Measurements from ENCODE around the gene PREPL.

Gene PREPL

GRCh38 chr2:44286119-44286883, 75.0 kb downstream of the PREPL start:
- ChIA-PET CTCF (no interaction called here), POLR2A (no interaction called here)
- no peak for DNase-seq (ENCODE audit: extremely low spot score)
- TF ChIP-seq SUZ12 (IDR thresholded peaks at IDR 0.05) (no peak), SP1 (IDR thresholded peaks at IDR 0.05) (no peak), ELF4 (IDR thresholded peaks at IDR 0.05) (no peak), L3MBTL2 (conservative IDR thresholded peaks at IDR 0.05) (no peak), HDGF (IDR thresholded peaks at IDR 0.05; ENCODE audit: borderline replicate concordance) (no peak), LEF1 (IDR thresholded peaks at IDR 0.05; ENCODE audit: borderline replicate concordance) (no peak), NFRKB (IDR thresholded peaks at IDR 0.05) (no peak), ZNF384 (IDR thresholded peaks at IDR 0.05) (no peak), BHLHE40 (IDR thresholded peaks at IDR 0.05; ENCODE audit: borderline replicate concordance) (no peak), FOXA1 (IDR thresholded peaks at IDR 0.05) (no peak), FOXK2 (IDR thresholded peaks at IDR 0.05) (no peak), ARNT (IDR thresholded peaks at IDR 0.05) (no peak), FOXM1 (IDR thresholded peaks at IDR 0.05; ENCODE audit: borderline replicate concordance) (no peak)

- POLR2A ChIA-PET: no interaction called here
- CTCF ChIA-PET: no interaction called here
- TF ChIP-seq BHLHE40 (IDR thresholded peaks at IDR 0.05; ENCODE audit: borderline replicate concordance) (no peak), SUZ12 (IDR thresholded peaks at IDR 0.05) (no peak), FOXM1 (IDR thresholded peaks at IDR 0.05; ENCODE audit: borderline replicate concordance) (no peak), ZNF384 (IDR thresholded peaks at IDR 0.05) (no peak), FOXA1 (IDR thresholded peaks at IDR 0.05) (no peak), ARNT (IDR thresholded peaks at IDR 0.05) (no peak), ELF4 (IDR thresholded peaks at IDR 0.05) (no peak), HDGF (IDR thresholded peaks at IDR 0.05; ENCODE audit: borderline replicate concordance) (no peak), SP1 (IDR thresholded peaks at IDR 0.05) (no peak), TARDBP (IDR thresholded peaks at IDR 0.05) (no peak), NFRKB (IDR thresholded peaks at IDR 0.05) (no peak), PKNOX1 (IDR thresholded peaks at IDR 0.05) (no peak), LEF1 (IDR thresholded peaks at IDR 0.05; ENCODE audit: borderline replicate concordance) (no peak), CTBP1 (IDR thresholded peaks at IDR 0.05; ENCODE audit: borderline replicate concordance) (no peak)
- DNase-seq (ENCODE audit: extremely low spot score): no peak
These were observed 76.1 kb downstream of the PREPL start for GRCh38 chr2:44285174-44285573.

GRCh38 chr2:44283116-44283666, 78.1 kb downstream of the PREPL start:
- ChIA-PET CTCF (no interaction called here), POLR2A (no interaction called here)
- no peak for DNase-seq (ENCODE audit: extremely low spot score)
- TF ChIP-seq HDGF (IDR thresholded peaks at IDR 0.05; ENCODE audit: borderline replicate concordance) (no peak), SUZ12 (IDR thresholded peaks at IDR 0.05) (no peak), ZNF384 (IDR thresholded peaks at IDR 0.05) (no peak), CTBP1 (IDR thresholded peaks at IDR 0.05; ENCODE audit: borderline replicate concordance) (no peak), FOXK2 (IDR thresholded peaks at IDR 0.05) (no peak), PKNOX1 (IDR thresholded peaks at IDR 0.05) (no peak), L3MBTL2 (conservative IDR thresholded peaks at IDR 0.05) (no peak), FOXA1 (IDR thresholded peaks at IDR 0.05) (no peak), ELF4 (IDR thresholded peaks at IDR 0.05) (no peak), FOXM1 (IDR thresholded peaks at IDR 0.05; ENCODE audit: borderline replicate concordance) (no peak), NFRKB (IDR thresholded peaks at IDR 0.05) (no peak), LEF1 (IDR thresholded peaks at IDR 0.05; ENCODE audit: borderline replicate concordance) (no peak), SP1 (IDR thresholded peaks at IDR 0.05) (no peak)

GRCh38 chr2:44280869-44281268, 80.4 kb downstream of the PREPL start:
- DNase-seq (ENCODE audit: extremely low spot score): no peak
- POLR2A ChIA-PET: no interaction called here
- CTCF ChIA-PET: no interaction called here
- TF ChIP-seq FOXK2 (IDR thresholded peaks at IDR 0.05): no peak
- TF ChIP-seq CTBP1 (IDR thresholded peaks at IDR 0.05; ENCODE audit: borderline replicate concordance): no peak
- no peak for TF ChIP-seq FOXA1 (IDR thresholded peaks at IDR 0.05)
- TF ChIP-seq FOXM1 (IDR thresholded peaks at IDR 0.05; ENCODE audit: borderline replicate concordance): no peak
- no peak for TF ChIP-seq LEF1 (IDR thresholded peaks at IDR 0.05; ENCODE audit: borderline replicate concordance)
- TF ChIP-seq BHLHE40 (IDR thresholded peaks at IDR 0.05; ENCODE audit: borderline replicate concordance): no peak
- TF ChIP-seq ZNF384 (IDR thresholded peaks at IDR 0.05): no peak
- TF ChIP-seq SP1 (IDR thresholded peaks at IDR 0.05): no peak
- TF ChIP-seq ARNT (IDR thresholded peaks at IDR 0.05): no peak
- no peak for TF ChIP-seq NFRKB (IDR thresholded peaks at IDR 0.05)
- no peak for TF ChIP-seq TARDBP (IDR thresholded peaks at IDR 0.05)
- TF ChIP-seq PKNOX1 (IDR thresholded peaks at IDR 0.05): no peak
- TF ChIP-seq SUZ12 (IDR thresholded peaks at IDR 0.05): no peak
- TF ChIP-seq HDGF (IDR thresholded peaks at IDR 0.05; ENCODE audit: borderline replicate concordance): no peak
- TF ChIP-seq ELF4 (IDR thresholded peaks at IDR 0.05): no peak
- no peak for TF ChIP-seq L3MBTL2 (conservative IDR thresholded peaks at IDR 0.05)

- CTCF ChIA-PET: interaction anchor here (0.9 kb wide), 2 partner anchors 11 to 202 kb away, joined by 3 to 4 read pairs; no protein-coding TSS in a partner anchor
- no peak for DNase-seq (ENCODE audit: extremely low spot score)
- TF ChIP-seq SUZ12 (IDR thresholded peaks at IDR 0.05) (no peak), TARDBP (IDR thresholded peaks at IDR 0.05) (no peak)
- POLR2A ChIA-PET: no interaction called here
These were observed 83.8 kb downstream of the PREPL start for GRCh38 chr2:44277541-44277940.

- no peak for TF ChIP-seq SP1 (IDR thresholded peaks at IDR 0.05)
- TF ChIP-seq L3MBTL2 (conservative IDR thresholded peaks at IDR 0.05): no peak
- DNase-seq (ENCODE audit: extremely low spot score): no peak
- CTCF ChIA-PET: interaction anchor here (0.6 kb wide), 1 partner anchor 192 kb away, joined by 3 read pairs; no protein-coding TSS in a partner anchor
- POLR2A ChIA-PET: interaction anchor here (0.7 kb wide), 1 partner anchor 86 kb away, joined by 3 read pairs; the partner anchor contains the start of genes CAMKMT and PREPL
These were observed 85.4 kb downstream of the PREPL start for GRCh38 chr2:44275927-44276303.

Measured in HEK293T (cell line).